VCaP (cell line): ENCODE data around the gene FOSL2.

Experiments
- H3K27ac ChIP-seq: fragments of 450-650 bp; 2 replicates; pipeline ENCODE4 v1.5.1; 2017
- CTCF ChIP-seq: fragments of 450-650 bp; conservative IDR thresholded peaks from 2 replicates; pipeline ENCODE4 v1.5.1; 2017; ENCODE audit warnings: mild to moderate bottlenecking, moderate library complexity

FOSL2 gene

GRCh38 chr2:28411956-28412609 is 19.4 kb downstream of the FOSL2 start:
- no peak for TF ChIP-seq CTCF
- H3K27ac ChIP-seq: no peak overlapping the region

DNA sequence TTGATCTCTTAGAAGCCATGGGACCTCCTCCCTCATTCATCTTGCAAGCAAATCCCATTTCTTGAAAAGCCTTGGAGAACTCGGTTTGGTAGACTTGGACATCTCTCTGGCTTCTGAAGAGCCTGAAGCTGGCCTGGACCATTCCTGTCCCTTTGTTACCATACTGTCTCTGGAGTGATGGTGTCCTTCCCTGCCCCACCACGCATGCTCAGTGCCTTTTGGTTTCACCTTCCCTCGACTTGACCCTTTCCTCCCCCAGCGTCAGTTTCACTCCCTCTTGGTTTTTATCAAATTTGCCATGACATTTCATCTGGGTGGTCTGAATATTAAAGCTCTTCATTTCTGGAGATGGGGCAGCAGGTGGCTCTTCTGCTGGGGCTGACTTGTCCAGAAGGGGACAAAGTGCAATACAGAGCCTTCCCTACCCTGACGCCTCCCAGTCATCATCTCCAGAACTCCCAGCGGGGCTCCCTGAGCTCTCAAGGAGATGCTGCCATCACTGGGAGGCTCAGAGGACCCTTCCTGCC is 20.0 kb downstream of the FOSL2 start:
- TF ChIP-seq CTCF: no peak
- H3K27ac ChIP-seq: no peak overlapping the region

DNA sequence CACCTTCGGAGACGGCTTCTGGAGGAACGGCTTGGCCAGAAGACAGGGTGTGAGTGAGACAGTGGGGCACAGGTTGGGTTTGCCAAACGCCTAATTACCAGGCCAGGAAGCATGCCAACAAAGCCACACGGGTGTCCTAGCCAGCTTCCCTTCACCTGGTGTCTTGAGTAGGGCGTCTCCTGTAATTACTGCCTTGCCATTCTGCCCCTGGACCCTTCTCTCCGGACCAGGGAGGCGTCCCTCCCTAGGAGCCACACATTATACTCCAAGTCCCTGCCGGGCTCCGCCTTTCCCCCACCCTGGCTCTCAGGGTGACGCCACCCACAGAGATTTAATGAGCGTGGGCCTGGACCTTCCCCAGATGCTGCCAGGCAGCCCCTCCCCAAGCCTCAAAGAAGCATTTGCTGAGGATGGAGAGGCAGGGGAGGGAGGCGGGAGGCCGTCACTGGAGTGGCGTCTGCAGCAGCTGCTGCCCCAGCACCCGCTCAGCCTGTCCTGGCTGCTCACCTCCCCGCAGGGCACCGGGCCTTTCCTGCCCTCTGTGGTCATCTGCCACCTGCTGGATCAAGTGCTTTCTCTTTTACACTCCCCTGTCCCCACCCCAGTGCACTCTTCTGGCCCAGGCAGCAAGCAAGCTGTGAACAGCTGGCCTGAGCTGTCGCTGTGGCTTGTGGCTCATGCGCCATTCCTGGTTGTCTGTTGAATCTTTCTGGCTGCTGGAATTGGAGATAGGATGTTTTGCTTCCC is 20.7 kb downstream of the FOSL2 start:
- 0 out of 2 replicates have a peak, but pooled peaks have one; percentile 17 for TF ChIP-seq CTCF
- no peak overlapping the region for H3K27ac ChIP-seq

GRCh38 chr2:28413899-28414295 is 21.2 kb downstream of the FOSL2 start:
- H3K27ac ChIP-seq: no peak overlapping the region
- 0 out of 2 replicates have a peak, but pooled peaks have one; percentile 3 for TF ChIP-seq CTCF

GRCh38 chr2:28414583-28414982 is 21.9 kb downstream of the FOSL2 start:
- no peak for TF ChIP-seq CTCF
- H3K27ac ChIP-seq: no peak overlapping the region

DNA sequence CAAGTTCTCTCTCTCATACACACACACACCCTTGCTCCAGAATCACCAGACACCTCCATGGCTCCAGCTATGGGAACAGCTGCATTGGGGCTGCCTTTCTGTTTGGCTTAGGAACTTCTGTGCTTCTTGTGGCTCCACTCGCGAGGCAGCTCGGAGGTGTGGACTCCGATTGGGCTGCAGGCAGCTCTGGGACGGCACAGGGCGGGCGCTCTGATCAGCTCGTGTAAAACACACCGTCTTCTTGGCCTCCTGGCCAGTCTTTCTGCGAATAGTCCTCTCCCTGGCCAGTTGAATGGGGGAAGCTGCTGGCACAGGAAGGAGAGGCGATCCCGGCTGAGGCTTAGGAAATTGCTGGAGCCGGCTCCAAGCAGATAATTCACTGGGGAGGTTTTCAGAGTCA is 22.4 kb downstream of the FOSL2 start:
- no peak for TF ChIP-seq CTCF
- H3K27ac ChIP-seq: no peak overlapping the region

DNA sequence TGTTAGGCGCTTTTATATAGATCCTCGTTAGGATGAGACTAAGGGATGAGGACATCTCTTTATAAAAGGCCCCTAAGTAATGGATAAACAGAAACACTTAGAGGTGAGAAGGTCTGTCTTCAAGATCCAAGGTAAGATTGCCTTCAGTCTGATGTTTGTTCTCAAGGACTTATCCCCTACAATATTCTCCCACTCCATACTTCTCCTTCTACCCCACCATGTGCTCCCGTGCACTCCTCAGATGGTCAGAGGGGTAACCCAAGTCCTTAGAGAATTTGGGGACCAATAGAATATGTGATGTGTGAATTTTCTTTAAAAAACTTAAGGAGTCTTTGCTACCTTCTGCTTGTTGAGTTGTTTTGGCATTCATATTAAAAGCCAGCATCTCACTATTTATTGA is 23.1 kb downstream of the FOSL2 start:
- no peak overlapping the region for H3K27ac ChIP-seq
- TF ChIP-seq CTCF: no peak
